ENCODE data around the gene NR2F1.

NR2F1 gene

GRCh38 chr5:93600409-93601070, 17.5 kb downstream of the NR2F1 start:
- H3K27me3 ChIP-seq (ENCODE audit: insufficient read depth, insufficient read length): peaks cover 100% of the 10 kb centered on the region
- H3K9me3 ChIP-seq (ENCODE audit: insufficient read depth, low read length): no peaks in the 10 kb centered on the region
- H3K4me3 ChIP-seq (ENCODE audit: insufficient read length, low read depth): no peak overlapping the region
- peaks cover 4% of the 10 kb centered on the region for H3K4me1 ChIP-seq (ENCODE audit: insufficient read depth, insufficient read length)
- no peaks in the 10 kb centered on the region for H3K36me3 ChIP-seq (ENCODE audit: insufficient read depth, insufficient read length, low read length)
- TF ChIP-seq ZNF274 (IDR thresholded peaks at IDR 0.05; ENCODE audit: low read depth, low read length) (no peak), SUZ12 (IDR thresholded peaks at IDR 0.05; ENCODE audit: extremely low read depth, insufficient read depth, insufficient read length) (peak; percentile 52)
- DNase-seq (ENCODE audit: low read depth, low spot score): no peak
- no peak overlapping the region for H3K9ac ChIP-seq (ENCODE audit: insufficient read length, low read depth)

- H3K9me3 ChIP-seq (ENCODE audit: insufficient read depth, low read length): no peaks in the 10 kb centered on the region
- H3K4me3 ChIP-seq (ENCODE audit: insufficient read length, low read depth): no peak overlapping the region
- TF ChIP-seq ZNF274 (IDR thresholded peaks at IDR 0.05; ENCODE audit: low read depth, low read length) (no peak), SUZ12 (IDR thresholded peaks at IDR 0.05; ENCODE audit: extremely low read depth, insufficient read depth, insufficient read length) (no peak), YY1 (IDR thresholded peaks at IDR 0.05; ENCODE audit: insufficient read depth, insufficient read length) (no peak)
- DNase-seq (ENCODE audit: low read depth, low spot score): no peak
- H3K9ac ChIP-seq (ENCODE audit: insufficient read length, low read depth): no peak overlapping the region
- peaks cover 100% of the 10 kb centered on the region for H3K27me3 ChIP-seq (ENCODE audit: insufficient read depth, insufficient read length)
- H3K4me1 ChIP-seq (ENCODE audit: insufficient read depth, insufficient read length): peaks cover 4% of the 10 kb centered on the region
- H3K36me3 ChIP-seq (ENCODE audit: insufficient read depth, insufficient read length, low read length): no peaks in the 10 kb centered on the region
These were observed 18.2 kb downstream of the NR2F1 start for GRCh38 chr5:93601071-93601801.

- H3K9me3 ChIP-seq (ENCODE audit: insufficient read depth, low read length): no peaks in the 10 kb centered on the region
- H3K27me3 ChIP-seq (ENCODE audit: insufficient read depth, insufficient read length): peaks cover 100% of the 10 kb centered on the region
- DNase-seq (ENCODE audit: low read depth, low spot score): no peak
- no peak for TF ChIP-seq SUZ12 (IDR thresholded peaks at IDR 0.05; ENCODE audit: extremely low read depth, insufficient read depth, insufficient read length)
- no peak for TF ChIP-seq YY1 (IDR thresholded peaks at IDR 0.05; ENCODE audit: insufficient read depth, insufficient read length)
- TF ChIP-seq ZNF274 (IDR thresholded peaks at IDR 0.05; ENCODE audit: low read depth, low read length): no peak
- H3K36me3 ChIP-seq (ENCODE audit: insufficient read depth, insufficient read length, low read length): no peaks in the 10 kb centered on the region
- H3K4me3 ChIP-seq (ENCODE audit: insufficient read length, low read depth): no peak overlapping the region
- H3K9ac ChIP-seq (ENCODE audit: insufficient read length, low read depth): no peak overlapping the region
- H3K4me1 ChIP-seq (ENCODE audit: insufficient read depth, insufficient read length): peaks cover under 1% of the 10 kb centered on the region
These were observed 18.8 kb downstream of the NR2F1 start for GRCh38 chr5:93601802-93602155.

GRCh38 chr5:93602241-93603077, 19.4 kb downstream of the NR2F1 start:
- no peak for DNase-seq (ENCODE audit: low read depth, low spot score)
- no peak for TF ChIP-seq YY1 (IDR thresholded peaks at IDR 0.05; ENCODE audit: insufficient read depth, insufficient read length)
- TF ChIP-seq SUZ12 (IDR thresholded peaks at IDR 0.05; ENCODE audit: extremely low read depth, insufficient read depth, insufficient read length): peak; percentile 83
- Histone ChIP-seq H3K27me3 (ENCODE audit: insufficient read depth, insufficient read length) (peaks cover 100% of the 10 kb centered on the region), H3K4me3 (ENCODE audit: insufficient read length, low read depth) (no peak overlapping the region), H3K9me3 (ENCODE audit: insufficient read depth, low read length) (no peaks in the 10 kb centered on the region), H3K36me3 (ENCODE audit: insufficient read depth, insufficient read length, low read length) (no peaks in the 10 kb centered on the region), H3K4me1 (ENCODE audit: insufficient read depth, insufficient read length) (no peaks in the 10 kb centered on the region), H3K9ac (ENCODE audit: insufficient read length, low read depth) (no peak overlapping the region)

- H3K9ac ChIP-seq (ENCODE audit: insufficient read length, low read depth): no peak overlapping the region
- H3K27me3 ChIP-seq (ENCODE audit: insufficient read depth, insufficient read length): peaks cover 100% of the 10 kb centered on the region
- no peak overlapping the region for H3K4me3 ChIP-seq (ENCODE audit: insufficient read length, low read depth)
- H3K36me3 ChIP-seq (ENCODE audit: insufficient read depth, insufficient read length, low read length): no peaks in the 10 kb centered on the region
- DNase-seq (ENCODE audit: low read depth, low spot score): no peak
- TF ChIP-seq ZNF274 (IDR thresholded peaks at IDR 0.05; ENCODE audit: low read depth, low read length): no peak
- TF ChIP-seq YY1 (IDR thresholded peaks at IDR 0.05; ENCODE audit: insufficient read depth, insufficient read length): no peak
- no peak for TF ChIP-seq SUZ12 (IDR thresholded peaks at IDR 0.05; ENCODE audit: extremely low read depth, insufficient read depth, insufficient read length)
- H3K4me1 ChIP-seq (ENCODE audit: insufficient read depth, insufficient read length): no peaks in the 10 kb centered on the region
- no peaks in the 10 kb centered on the region for H3K9me3 ChIP-seq (ENCODE audit: insufficient read depth, low read length)
These were observed 20.2 kb downstream of the NR2F1 start for GRCh38 chr5:93603078-93603792.

GRCh38 chr5:93603793-93604643, 21.0 kb downstream of the NR2F1 start:
- TF ChIP-seq ZNF274 (IDR thresholded peaks at IDR 0.05; ENCODE audit: low read depth, low read length) (no peak), YY1 (IDR thresholded peaks at IDR 0.05; ENCODE audit: insufficient read depth, insufficient read length) (no peak), SUZ12 (IDR thresholded peaks at IDR 0.05; ENCODE audit: extremely low read depth, insufficient read depth, insufficient read length) (peak; percentile 74)
- Histone ChIP-seq H3K36me3 (ENCODE audit: insufficient read depth, insufficient read length, low read length) (no peaks in the 10 kb centered on the region), H3K4me3 (ENCODE audit: insufficient read length, low read depth) (no peak overlapping the region), H3K9me3 (ENCODE audit: insufficient read depth, low read length) (no peaks in the 10 kb centered on the region), H3K9ac (ENCODE audit: insufficient read length, low read depth) (no peak overlapping the region), H3K4me1 (ENCODE audit: insufficient read depth, insufficient read length) (no peaks in the 10 kb centered on the region), H3K27me3 (ENCODE audit: insufficient read depth, insufficient read length) (peaks cover 100% of the 10 kb centered on the region)
- DNase-seq (ENCODE audit: low read depth, low spot score): no peak
